ENCODE data around the gene ANKS3. TPM values are rescaled to one million over a fixed set of nuclear protein-coding genes. Genes with fewer than 3 reads are reported as not detected.

ANKS3 gene
- total RNA-seq, 1 donor from 2014 or later: 16.8 TPM

DNA sequence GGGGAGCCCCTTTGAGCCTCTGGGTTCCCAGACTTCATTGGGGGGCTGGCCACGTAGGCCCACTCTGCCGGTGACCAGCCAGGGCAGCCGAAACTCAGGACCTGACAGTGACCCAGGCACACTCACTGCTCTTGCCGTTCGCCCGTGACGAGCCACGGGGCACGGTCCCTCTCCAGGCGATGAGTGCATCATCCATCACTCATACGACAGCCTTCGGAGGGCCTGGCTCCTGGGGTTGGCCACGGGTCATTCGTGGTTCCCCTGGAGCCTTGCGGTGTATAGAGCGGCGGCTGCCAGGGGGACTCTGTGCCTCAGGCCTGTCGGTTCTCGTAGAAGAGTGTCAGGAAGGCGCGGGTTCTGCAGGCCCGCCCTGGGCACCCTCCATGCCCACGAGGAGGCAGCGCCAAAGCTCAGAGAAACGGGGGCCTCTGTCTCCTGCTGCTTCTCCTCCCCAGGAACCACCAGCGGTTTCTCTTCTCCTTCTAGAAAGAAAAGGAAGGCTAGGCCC, 51.9 kb downstream of the ANKS3 start:
- Histone ChIP-seq H3K36me3 (ENCODE audit: control insufficient read depth, insufficient read depth, low read length) (peaks cover 24% of the 10 kb centered on the region), H3K27me3 (ENCODE audit: control insufficient read depth, insufficient read depth, low read length) (no peaks in the 10 kb centered on the region), H3K4me3 (ENCODE audit: low read depth, low read length) (no peak overlapping the region)
- FAIRE-seq (no peak), DNase-seq (ENCODE audit: low read depth) (no peak)
- TF ChIP-seq, protein P1, sequence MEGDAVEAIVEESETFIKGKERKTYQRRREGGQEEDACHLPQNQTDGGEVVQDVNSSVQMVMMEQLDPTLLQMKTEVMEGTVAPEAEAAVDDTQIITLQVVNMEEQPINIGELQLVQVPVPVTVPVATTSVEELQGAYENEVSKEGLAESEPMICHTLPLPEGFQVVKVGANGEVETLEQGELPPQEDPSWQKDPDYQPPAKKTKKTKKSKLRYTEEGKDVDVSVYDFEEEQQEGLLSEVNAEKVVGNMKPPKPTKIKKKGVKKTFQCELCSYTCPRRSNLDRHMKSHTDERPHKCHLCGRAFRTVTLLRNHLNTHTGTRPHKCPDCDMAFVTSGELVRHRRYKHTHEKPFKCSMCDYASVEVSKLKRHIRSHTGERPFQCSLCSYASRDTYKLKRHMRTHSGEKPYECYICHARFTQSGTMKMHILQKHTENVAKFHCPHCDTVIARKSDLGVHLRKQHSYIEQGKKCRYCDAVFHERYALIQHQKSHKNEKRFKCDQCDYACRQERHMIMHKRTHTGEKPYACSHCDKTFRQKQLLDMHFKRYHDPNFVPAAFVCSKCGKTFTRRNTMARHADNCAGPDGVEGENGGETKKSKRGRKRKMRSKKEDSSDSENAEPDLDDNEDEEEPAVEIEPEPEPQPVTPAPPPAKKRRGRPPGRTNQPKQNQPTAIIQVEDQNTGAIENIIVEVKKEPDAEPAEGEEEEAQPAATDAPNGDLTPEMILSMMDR (IDR thresholded peaks at IDR 0.05; ENCODE audit: insufficient read depth, low read length, severe bottlenecking): no peak

DNA sequence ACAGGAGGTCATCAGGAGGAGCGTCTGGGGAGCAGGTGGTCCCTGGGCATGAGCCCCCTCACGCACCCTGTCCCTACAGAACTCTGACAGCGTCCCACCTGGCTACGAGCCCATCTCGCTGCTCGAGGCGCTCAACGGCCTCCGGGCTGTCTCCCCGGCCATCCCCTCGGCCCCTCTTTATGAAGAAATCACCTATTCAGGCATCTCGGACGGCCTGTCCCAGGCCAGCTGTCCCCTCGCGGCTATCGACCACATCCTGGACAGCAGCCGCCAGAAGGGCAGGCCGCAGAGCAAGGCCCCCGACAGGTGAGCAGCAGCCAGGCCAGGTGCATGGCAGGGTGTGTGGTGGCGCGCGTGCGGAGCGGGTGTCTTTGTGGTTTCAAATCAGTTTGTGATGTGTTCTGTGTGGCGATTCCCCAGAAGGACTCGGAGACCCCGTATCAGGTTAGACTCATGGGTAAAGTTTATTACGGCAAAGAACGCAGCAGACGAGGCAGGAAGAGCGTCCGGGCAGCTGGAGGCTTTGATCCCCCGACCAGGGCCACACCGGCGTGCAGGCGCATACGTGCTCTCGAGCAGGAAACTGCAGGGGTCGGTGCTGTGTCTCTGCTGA, 52.5 kb downstream of the ANKS3 start:
- FAIRE-seq (no peak), DNase-seq (ENCODE audit: low read depth) (no peak)
- no peaks in the 10 kb centered on the region for H3K27me3 ChIP-seq (ENCODE audit: control insufficient read depth, insufficient read depth, low read length)
- no peak overlapping the region for H3K4me3 ChIP-seq (ENCODE audit: low read depth, low read length)
- TF ChIP-seq, protein P1 (IDR thresholded peaks at IDR 0.05; ENCODE audit: insufficient read depth, low read length, severe bottlenecking): no peak
- peaks cover 25% of the 10 kb centered on the region for H3K36me3 ChIP-seq (ENCODE audit: control insufficient read depth, insufficient read depth, low read length)

GRCh38 chr16:4680673-4681470, 53.2 kb downstream of the ANKS3 start:
- DNase-seq (ENCODE audit: low read depth) (no peak), FAIRE-seq (no peak)
- Histone ChIP-seq H3K36me3 (ENCODE audit: control insufficient read depth, insufficient read depth, low read length) (peaks cover 26% of the 10 kb centered on the region), H3K4me3 (ENCODE audit: low read depth, low read length) (peak overlapping the region; percentile 15), H3K27me3 (ENCODE audit: control insufficient read depth, insufficient read depth, low read length) (no peaks in the 10 kb centered on the region)
- TF ChIP-seq, protein P1 (IDR thresholded peaks at IDR 0.05; ENCODE audit: insufficient read depth, low read length, severe bottlenecking): no peak

DNA sequence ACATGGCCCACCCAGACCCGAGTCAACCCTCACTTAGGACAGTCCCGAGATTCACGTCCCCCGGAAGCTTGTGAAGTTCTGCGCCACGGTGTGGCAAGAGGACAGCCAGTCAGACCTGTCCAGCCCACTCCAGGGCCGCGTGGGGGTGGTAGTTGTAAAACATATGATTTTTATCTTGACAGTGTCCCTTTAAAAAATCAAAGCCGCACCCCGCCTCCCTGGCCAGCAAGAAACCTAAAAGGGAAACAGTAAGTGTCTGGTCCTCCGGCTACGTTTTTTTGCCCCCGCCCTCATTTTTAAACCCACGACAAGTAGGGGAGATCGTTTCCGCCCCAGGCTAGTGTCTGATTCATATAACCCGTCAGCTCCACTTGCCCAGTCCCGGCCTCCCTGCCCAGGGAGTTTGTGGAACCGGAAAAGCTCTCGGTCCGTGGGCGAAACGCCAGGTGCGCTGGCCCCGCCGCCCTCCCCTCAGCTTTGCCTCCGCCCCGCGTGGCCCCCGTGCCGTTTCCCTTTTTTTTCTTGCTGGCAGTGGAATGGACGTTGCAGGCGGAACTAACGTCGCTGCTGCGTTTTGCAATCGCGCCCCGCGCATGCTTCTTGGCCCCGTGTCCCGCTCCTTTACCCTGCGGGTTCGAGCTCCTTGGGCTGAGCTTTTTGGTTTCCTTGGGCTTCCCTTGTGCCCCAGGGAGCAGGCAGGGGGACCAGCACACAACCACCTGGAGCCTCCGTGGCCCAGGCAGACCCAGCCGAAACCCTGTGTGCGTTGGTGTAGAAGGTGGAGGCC, 54.0 kb downstream of the ANKS3 start:
- Histone ChIP-seq H3K27me3 (ENCODE audit: control insufficient read depth, insufficient read depth, low read length) (no peaks in the 10 kb centered on the region), H3K36me3 (ENCODE audit: control insufficient read depth, insufficient read depth, low read length) (peaks cover 25% of the 10 kb centered on the region), H3K4me3 (ENCODE audit: low read depth, low read length) (peak overlapping the region; percentile 15)
- DNase-seq (ENCODE audit: low read depth) (peak; percentile 78), FAIRE-seq (no peak)
- TF ChIP-seq, protein P1 (IDR thresholded peaks at IDR 0.05; ENCODE audit: insufficient read depth, low read length, severe bottlenecking): no peak

GRCh38 chr16:4679156-4679849, 54.8 kb downstream of the ANKS3 start:
- FAIRE-seq (no peak), DNase-seq (ENCODE audit: low read depth) (no peak)
- TF ChIP-seq, protein P1 (IDR thresholded peaks at IDR 0.05; ENCODE audit: insufficient read depth, low read length, severe bottlenecking): no peak
- no peak overlapping the region for H3K4me3 ChIP-seq (ENCODE audit: low read depth, low read length)
- no peaks in the 10 kb centered on the region for H3K27me3 ChIP-seq (ENCODE audit: control insufficient read depth, insufficient read depth, low read length)
- H3K36me3 ChIP-seq (ENCODE audit: control insufficient read depth, insufficient read depth, low read length): peaks cover 19% of the 10 kb centered on the region
